GM19043 (cell line): ENCODE data around the gene FBXL5.

Source experiments
- ATAC-seq: cut with Tn5 transposase; IDR thresholded peaks from one replicate; pipeline ENCODE4 v1.9.1; 2021; ENCODE audit warnings: low read depth; ENCODE audit not compliant: unreplicated experiment

Gene FBXL5

GRCh38 chr4:15568821-15569220 is 86.3 kb downstream of the FBXL5 start:
- no peak for ATAC-seq

GRCh38 chr4:15563871-15564270 is 91.3 kb downstream of the FBXL5 start:
- no peak for ATAC-seq

GRCh38 chr4:15562623-15563022 is 92.5 kb downstream of the FBXL5 start:
- ATAC-seq: no peak

GRCh38 chr4:15562114-15562513 is 93.0 kb downstream of the FBXL5 start:
- no peak for ATAC-seq

GRCh38 chr4:15558561-15558960 is 96.6 kb downstream of the FBXL5 start:
- no peak for ATAC-seq

- ATAC-seq: no peak
These were observed 97.2 kb downstream of the FBXL5 start for GRCh38 chr4:15557786-15558550.

- ATAC-seq: no peak
These were observed 98.6 kb downstream of the FBXL5 start for GRCh38 chr4:15556511-15557092.
